ENCODE data around the gene CRTC2. TPM values are rescaled to one million over a fixed set of nuclear protein-coding genes. Genes with fewer than 3 reads are reported as not detected.
A peak's percentile ranks its signal among the peaks of the same experiment; 100 is the strongest.

Gene CRTC2
- total RNA-seq, 1 experiment from 2014 or later, result 45.7 TPM

DNA sequence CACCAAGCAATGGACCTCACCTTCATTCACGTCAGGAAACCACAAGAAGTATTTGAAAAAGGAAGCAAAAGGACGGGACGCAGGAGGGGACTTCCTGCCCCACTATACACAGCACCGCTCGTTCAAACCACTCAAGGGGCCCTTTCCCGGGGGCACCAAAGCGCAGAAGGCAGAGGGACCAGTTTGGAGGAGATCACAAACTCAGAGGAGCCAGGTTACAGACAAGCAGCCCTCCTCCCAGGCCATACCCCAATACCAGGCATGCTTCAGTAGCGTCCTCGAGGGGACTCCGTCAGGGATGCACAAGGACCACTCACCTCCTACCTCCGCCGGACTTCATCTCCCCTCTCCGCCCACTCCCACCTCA, 685 bp downstream of the CRTC2 start:
- peak overlapping the region; percentile 5 for H3K27ac ChIP-seq (ENCODE audit: insufficient read length, low read depth, low read length)
- H3K4ac ChIP-seq (ENCODE audit: low read depth, low read length), result no peak overlapping the region
- no peak overlapping the region for H2BK12ac ChIP-seq (ENCODE audit: insufficient read length, low read depth, low read length)
- no peaks in the 10 kb centered on the region for H3K27me3 ChIP-seq (ENCODE audit: insufficient read depth, low read length)
- no peak overlapping the region for H2BK5ac ChIP-seq (ENCODE audit: insufficient read length, low read length)
- H3K27ac Mint-ChIP-seq, result peak overlapping the region; percentile 95 to 99 (median 99)
- peak; percentile 42 for DNase-seq
- H2BK20ac ChIP-seq (ENCODE audit: low read depth, low read length, poor library complexity, severe bottlenecking), result no peak overlapping the region
- no peak overlapping the region for H2AK5ac ChIP-seq (ENCODE audit: insufficient read length, low read length)
- peaks cover 17% of the 10 kb centered on the region for H3K23me2 ChIP-seq (ENCODE audit: insufficient read length, low read depth, low read length, poor library complexity, severe bottlenecking)
- H3K9me3 Mint-ChIP-seq, result no peaks in the 10 kb centered on the region
- no peak overlapping the region for H4K5ac ChIP-seq (ENCODE audit: insufficient read length, low read depth, low read length)
- no peak overlapping the region for H3K23ac ChIP-seq (ENCODE audit: insufficient read length, low read depth, low read length)
- TF ChIP-seq, protein P1, sequence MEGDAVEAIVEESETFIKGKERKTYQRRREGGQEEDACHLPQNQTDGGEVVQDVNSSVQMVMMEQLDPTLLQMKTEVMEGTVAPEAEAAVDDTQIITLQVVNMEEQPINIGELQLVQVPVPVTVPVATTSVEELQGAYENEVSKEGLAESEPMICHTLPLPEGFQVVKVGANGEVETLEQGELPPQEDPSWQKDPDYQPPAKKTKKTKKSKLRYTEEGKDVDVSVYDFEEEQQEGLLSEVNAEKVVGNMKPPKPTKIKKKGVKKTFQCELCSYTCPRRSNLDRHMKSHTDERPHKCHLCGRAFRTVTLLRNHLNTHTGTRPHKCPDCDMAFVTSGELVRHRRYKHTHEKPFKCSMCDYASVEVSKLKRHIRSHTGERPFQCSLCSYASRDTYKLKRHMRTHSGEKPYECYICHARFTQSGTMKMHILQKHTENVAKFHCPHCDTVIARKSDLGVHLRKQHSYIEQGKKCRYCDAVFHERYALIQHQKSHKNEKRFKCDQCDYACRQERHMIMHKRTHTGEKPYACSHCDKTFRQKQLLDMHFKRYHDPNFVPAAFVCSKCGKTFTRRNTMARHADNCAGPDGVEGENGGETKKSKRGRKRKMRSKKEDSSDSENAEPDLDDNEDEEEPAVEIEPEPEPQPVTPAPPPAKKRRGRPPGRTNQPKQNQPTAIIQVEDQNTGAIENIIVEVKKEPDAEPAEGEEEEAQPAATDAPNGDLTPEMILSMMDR (conservative IDR thresholded peaks at IDR 0.05), result no peak
- no CpG with 5 or more reads among the region's 13 CpGs for WGBS (ENCODE audit: extremely low coverage, insufficient read length, low lambda C conversion rate)
- H3K9ac ChIP-seq (ENCODE audit: extremely low read depth, insufficient read length, low read length), result peak overlapping the region; percentile 93
- H3K56ac ChIP-seq (ENCODE audit: insufficient read length, low read depth, low read length), result no peak overlapping the region
- H4K20me1 ChIP-seq (ENCODE audit: control insufficient read depth, insufficient read depth, insufficient read length), result no peaks in the 10 kb centered on the region
- H3K18ac ChIP-seq (ENCODE audit: insufficient read length, low read depth, low read length), result no peak overlapping the region
- H3K4me3 Mint-ChIP-seq, result peak overlapping the region; percentile 99 to 100
- H3K4me2 ChIP-seq (ENCODE audit: insufficient read depth, insufficient read length, low read length), result peak overlapping the region; percentile 98
- peaks cover 18% of the 10 kb centered on the region for H3K79me1 ChIP-seq (ENCODE audit: insufficient read depth, low read depth, low read length, poor library complexity, severe bottlenecking)
- H3K27me3 Mint-ChIP-seq (ENCODE audit: low read depth), result no peaks in the 10 kb centered on the region
- H4K91ac ChIP-seq (ENCODE audit: insufficient read length, low read depth, low read length), result no peak overlapping the region
- peaks cover 27 to 48% (median 34%) of the 10 kb centered on the region in 3 experiments for H3K36me3 Mint-ChIP-seq (ENCODE audit: insufficient read depth in 1 of 3, low read depth in 3 of 3)
- no peak overlapping the region for H4K8ac ChIP-seq (replicated peaks; ENCODE audit: insufficient read length, low read depth, low read length)
- H3K4me1 Mint-ChIP-seq, result peaks cover 35 to 44% of the 10 kb centered on the region in 2 experiments
- peaks cover 41% of the 10 kb centered on the region for H3K79me2 ChIP-seq (ENCODE audit: insufficient read depth, low read length)
- H3T11ph ChIP-seq (ENCODE audit: low read length), result no peak overlapping the region
- no peaks in the 10 kb centered on the region for H3K9me3 ChIP-seq (ENCODE audit: control insufficient read depth, low read depth, low read length)
- H3K4me1 ChIP-seq (ENCODE audit: insufficient read depth, low read length), result no peaks in the 10 kb centered on the region
- H3K14ac ChIP-seq (ENCODE audit: insufficient read depth, low read length), result peak overlapping the region; percentile 72
- H2BK120ac ChIP-seq (ENCODE audit: low read depth, low read length, poor library complexity, severe bottlenecking), result no peak overlapping the region
- H2AFZ ChIP-seq (ENCODE audit: low read length), result no peak overlapping the region
- no peak overlapping the region for H2BK15ac ChIP-seq (ENCODE audit: low read depth, low read length)
